22Rv1 (cell line): Measurements from ENCODE around the gene ASCC2.

Experiments
- H3K27ac ChIP-seq: fragments of 450-650 bp; 2 replicates; pipeline ENCODE4 v1.5.1; 2017
- CTCF ChIP-seq: fragments of 450-650 bp; IDR thresholded peaks from 2 replicates; pipeline ENCODE4 v1.5.1; 2017; ENCODE audit warnings: mild to moderate bottlenecking
- ZFX ChIP-seq: fragments of 450-650 bp; IDR thresholded peaks from 2 replicates; pipeline ENCODE4 v1.6.1; 2017; ENCODE audit warnings: antibody characterized with exemption, borderline replicate concordance

Gene ASCC2

DNA sequence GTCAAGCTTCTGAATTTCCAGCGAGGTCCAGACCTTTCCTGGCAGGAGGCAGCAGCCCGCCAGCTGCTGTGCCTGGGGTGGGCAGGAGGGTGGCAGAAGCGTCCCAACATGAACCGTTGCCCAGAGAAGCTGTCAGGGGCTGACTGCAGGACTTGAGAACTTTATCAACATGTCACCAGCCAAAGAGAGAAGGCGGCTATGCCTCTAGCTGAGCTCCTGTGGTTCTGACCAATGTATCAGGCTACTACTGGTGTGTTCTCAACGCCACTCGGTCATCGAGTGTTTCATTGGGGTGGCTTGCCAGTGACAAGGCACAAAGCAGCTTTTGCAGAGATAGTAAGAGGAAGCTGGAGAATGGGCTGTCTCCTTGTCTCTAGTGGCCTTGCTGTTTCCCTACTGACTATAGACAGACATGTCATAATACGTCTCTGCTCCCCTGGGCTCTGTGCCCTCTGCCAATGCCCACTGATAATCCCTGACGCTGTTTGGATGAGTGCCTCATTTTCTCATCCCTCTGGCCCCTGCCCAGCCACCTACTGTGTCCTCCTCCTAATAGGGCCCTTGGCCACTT lies 17.6 kb upstream of the ASCC2 start:
- TF ChIP-seq ZFX (no peak), CTCF (no peak)
- no peak overlapping the region for H3K27ac ChIP-seq

DNA sequence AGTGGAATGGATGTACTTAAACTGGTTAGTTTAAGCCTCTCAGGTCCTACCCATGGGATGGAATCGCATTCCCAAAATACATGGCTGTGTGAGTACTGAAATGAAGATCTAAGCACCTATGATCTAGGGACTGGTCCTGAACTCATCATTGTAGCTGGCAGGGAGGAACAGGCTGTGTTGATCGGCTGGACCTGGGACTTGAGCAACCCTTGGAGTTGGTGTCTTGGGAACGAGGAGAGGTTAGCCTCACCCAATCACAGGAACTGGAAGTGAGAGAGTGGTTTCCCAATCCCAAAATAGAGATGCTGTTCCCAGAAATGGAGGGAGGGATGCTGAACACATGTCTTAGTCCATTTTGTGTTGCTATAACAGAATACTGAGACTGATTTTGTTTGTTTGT lies 16.4 kb upstream of the ASCC2 start:
- no peak overlapping the region for H3K27ac ChIP-seq
- TF ChIP-seq CTCF (no peak), ZFX (no peak)

- TF ChIP-seq CTCF = no peak
- TF ChIP-seq ZFX = no peak
- H3K27ac ChIP-seq = no peak overlapping the region
Measured at GRCh38 chr22:29848111-29848510, 10.0 kb upstream of the ASCC2 start.

DNA sequence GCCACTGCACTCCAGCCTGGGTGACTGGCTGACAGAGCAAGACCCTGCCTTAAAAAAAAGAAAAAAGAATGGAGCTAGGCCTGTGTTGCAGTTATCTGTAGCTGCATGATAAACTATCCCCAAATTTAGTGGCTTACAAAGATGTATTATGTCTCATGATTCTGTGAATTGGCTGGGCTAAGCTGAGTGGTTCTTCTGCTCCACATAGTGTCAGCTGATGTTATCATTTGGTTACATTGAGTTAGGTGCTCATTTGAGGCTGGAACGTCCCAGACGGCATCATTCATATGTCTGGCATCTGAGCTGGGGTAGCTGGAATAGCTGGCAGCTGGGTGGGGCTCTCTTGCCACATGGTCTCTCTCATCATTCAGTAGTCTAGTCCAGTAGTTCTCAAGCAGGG lies 8.2 kb upstream of the ASCC2 start:
- TF ChIP-seq ZFX (no peak), CTCF (no peak)
- no peak overlapping the region for H3K27ac ChIP-seq

DNA sequence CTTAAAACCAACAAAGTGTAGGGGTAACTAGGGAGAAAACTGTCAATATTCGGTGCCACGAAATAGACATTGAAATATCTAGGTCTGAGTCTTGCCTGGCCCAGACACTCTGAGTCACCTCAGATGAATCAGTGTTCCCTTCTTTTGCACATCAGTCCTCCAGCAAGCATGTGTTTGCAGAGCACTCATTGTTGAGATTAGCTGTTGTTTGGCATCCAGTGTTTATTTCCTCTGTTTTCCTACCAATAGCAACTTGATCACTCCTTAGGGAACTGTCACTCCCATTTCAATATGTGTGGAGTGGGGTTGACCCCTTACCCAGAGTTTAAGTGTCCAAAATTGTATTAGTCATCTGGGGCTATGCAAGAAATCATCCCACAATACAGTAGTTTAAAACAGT lies 4.7 kb upstream of the ASCC2 start:
- no peak overlapping the region for H3K27ac ChIP-seq
- TF ChIP-seq CTCF (no peak), ZFX (no peak)

DNA sequence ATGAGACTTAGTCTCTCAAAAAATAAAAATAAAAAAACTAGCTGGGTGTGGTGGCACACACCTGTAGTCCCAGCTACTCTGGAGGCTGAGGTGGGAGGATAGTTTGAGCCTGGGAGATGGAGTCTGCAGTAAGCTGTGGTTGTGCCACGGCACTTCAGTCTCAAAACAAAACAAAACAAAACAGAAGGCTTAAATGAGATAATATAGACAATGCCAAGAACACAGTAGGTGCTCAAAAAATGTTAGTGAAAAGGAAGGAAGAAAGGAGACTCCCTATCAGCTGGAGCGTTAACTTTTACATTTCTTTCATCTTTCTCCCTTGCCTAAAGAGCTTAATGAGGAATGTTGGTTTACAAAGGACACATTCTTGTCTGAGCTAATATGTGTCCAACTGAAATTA lies 4.1 kb upstream of the ASCC2 start:
- TF ChIP-seq CTCF (no peak), ZFX (no peak)
- no peak overlapping the region for H3K27ac ChIP-seq

GRCh38 chr22:29840498-29840897 lies 2.4 kb upstream of the ASCC2 start:
- H3K27ac ChIP-seq = no peak overlapping the region
- TF ChIP-seq CTCF (no peak), ZFX (no peak)
